ENCODE results near the gene GGT7.
"Not testable (repeated sequence)": the region's sequence is repeated elsewhere in the genome, so short reads cannot be mapped to it uniquely, and the experiment has no call there.

Gene GGT7

GRCh38 chr20:34872622-34873224 lies at the start of gene GGT7:
TSS of gene GGT7 (minus strand) at chr20:34872856. CDS start at chr20:34872815, 41 bp downstream.
- FAIRE-seq (peak; percentile 81), DNase-seq (ENCODE audit: insufficient read length, low spot score) (peak; percentile 89)

- FAIRE-seq (no peak), DNase-seq (ENCODE audit: insufficient read length, low spot score) (no peak)
Observed at GRCh38 chr20:34921436-34921835, 48.8 kb upstream of the GGT7 start.

GRCh38 chr20:34920055-34920454 lies 47.4 kb upstream of the GGT7 start:
- DNase-seq (ENCODE audit: insufficient read length, low spot score) (no peak), FAIRE-seq (no peak)

GRCh38 chr20:34916774-34917354 lies 44.2 kb upstream of the GGT7 start:
- no peak for FAIRE-seq

GRCh38 chr20:34915749-34916455 lies 43.2 kb upstream of the GGT7 start:
- FAIRE-seq (no peak), DNase-seq (ENCODE audit: insufficient read length, low spot score) (no peak)

More at GRCh38 chr20:34916774-34917354, 44.2 kb upstream of the GGT7 start:
- DNase-seq (ENCODE audit: insufficient read length, low spot score) = no peak

- DNase-seq (ENCODE audit: insufficient read length, low spot score) (no peak), FAIRE-seq (no peak)
Observed at GRCh38 chr20:34915131-34915530, 42.5 kb upstream of the GGT7 start.

GRCh38 chr20:34907616-34908469 lies 35.2 kb upstream of the GGT7 start:
- no peak for FAIRE-seq
- DNase-seq (ENCODE audit: insufficient read length, low spot score) = peak; percentile 89

- no peak for FAIRE-seq
- no peak for DNase-seq (ENCODE audit: insufficient read length, low spot score)
Observed at GRCh38 chr20:34904202-34904621, 31.6 kb upstream of the GGT7 start.

- not testable (repeated sequence) for FAIRE-seq; DNase-seq (ENCODE audit: insufficient read length, low spot score)
Observed at GRCh38 chr20:34898731-34899130, 26.1 kb upstream of the GGT7 start.

- FAIRE-seq = not testable (repeated sequence)
Observed at GRCh38 chr20:34898129-34898528, 25.5 kb upstream of the GGT7 start.

GRCh38 chr20:34896086-34896621 lies 23.5 kb upstream of the GGT7 start:
- DNase-seq (ENCODE audit: insufficient read length, low spot score) = no peak
- no peak for FAIRE-seq

More at GRCh38 chr20:34898129-34898528, 25.5 kb upstream of the GGT7 start:
- not testable (repeated sequence) for DNase-seq (ENCODE audit: insufficient read length, low spot score)

- FAIRE-seq (no peak), DNase-seq (ENCODE audit: insufficient read length, low spot score) (no peak)
Observed at GRCh38 chr20:34895465-34895864, 22.8 kb upstream of the GGT7 start.

GRCh38 chr20:34894723-34895122 lies 22.1 kb upstream of the GGT7 start:
- DNase-seq (ENCODE audit: insufficient read length, low spot score) = no peak
- no peak for FAIRE-seq

- no peak for FAIRE-seq
- no peak for DNase-seq (ENCODE audit: insufficient read length, low spot score)
Observed at GRCh38 chr20:34892671-34893070, 20.0 kb upstream of the GGT7 start.

GRCh38 chr20:34891166-34892062 lies 18.8 kb upstream of the GGT7 start:
- DNase-seq (ENCODE audit: insufficient read length, low spot score) = peak; percentile 28
- no peak for FAIRE-seq

GRCh38 chr20:34888468-34888867 lies 15.8 kb upstream of the GGT7 start:
- no peak for DNase-seq (ENCODE audit: insufficient read length, low spot score)
- no peak for FAIRE-seq

GRCh38 chr20:34887023-34887422 lies 14.4 kb upstream of the GGT7 start:
- FAIRE-seq (no peak), DNase-seq (ENCODE audit: insufficient read length, low spot score) (no peak)

GRCh38 chr20:34886122-34886521 lies 13.5 kb upstream of the GGT7 start:
- DNase-seq (ENCODE audit: insufficient read length, low spot score) (no peak), FAIRE-seq (no peak)

GRCh38 chr20:34884260-34884659 lies 11.6 kb upstream of the GGT7 start:
- no peak for FAIRE-seq
- no peak for DNase-seq (ENCODE audit: insufficient read length, low spot score)

GRCh38 chr20:34883809-34884208 lies 11.2 kb upstream of the GGT7 start:
- FAIRE-seq = no peak
- DNase-seq (ENCODE audit: insufficient read length, low spot score) = no peak

Measured in HTR-8/SVneo (cell line).